H1 (cell line): ENCODE measurements around the gene RBM42. TPM values are rescaled to one million over a fixed set of nuclear protein-coding genes. Genes with fewer than 3 reads are reported as not detected.

ENCODE experiments used
- ATF2 ChIP-seq: IDR thresholded peaks from 2 replicates; pipeline ENCODE4 v1.6.1; 2012; ENCODE audit warnings: low read length, inconsistent platforms
- BACH1 ChIP-seq: IDR thresholded peaks from 2 replicates; pipeline ENCODE4 v1.6.1; 2012; ENCODE audit warnings: low read length, improper control_type of control experiment
- BCL11A ChIP-seq, 2 experiments: IDR thresholded peaks; one replicate each; pipeline ENCODE4 v1.6.1; 2011; ENCODE audit warnings: low read depth in 2 of 2, low read length in 2 of 2, mild to moderate bottlenecking in 2 of 2
- BRCA1 ChIP-seq: IDR thresholded peaks from 2 replicates; pipeline ENCODE4 v1.6.1; 2012; ENCODE audit warnings: low read depth, low read length, improper control_type of control experiment
- CREB1 ChIP-seq: IDR thresholded peaks from 2 replicates; pipeline ENCODE4 v1.6.1; 2012; ENCODE audit warnings: inconsistent platforms
- EP300 ChIP-seq, 2 experiments: IDR thresholded peaks; 1 replicate in 1 of 2; 2 replicates in 1 of 2; pipeline ENCODE4 v1.6.1; 2011 to 2012; ENCODE audit warnings: low read depth in 2 of 2, low read length in 2 of 2, mild to moderate bottlenecking in 2 of 2, borderline replicate concordance in 1 of 2, inconsistent platforms in 1 of 2, moderate library complexity in 1 of 2
- EZH2 ChIP-seq: fragments of 200-600 bp; sonication (generic); IDR thresholded peaks from 2 replicates; pipeline ENCODE4 v1.7.1; 2012; ENCODE audit warnings: low read depth, mild to moderate bottlenecking, moderate library complexity, low read length, inconsistent platforms; ENCODE audit not compliant: severe bottlenecking
- FOSL1 ChIP-seq: IDR thresholded peaks from 2 replicates; pipeline ENCODE4 v1.6.1; 2011; ENCODE audit warnings: mild to moderate bottlenecking, low read depth, low read length, moderate library complexity; ENCODE audit not compliant: insufficient read depth
- GTF2F1 ChIP-seq: IDR thresholded peaks from 2 replicates; pipeline ENCODE4 v1.6.1; 2012; ENCODE audit warnings: low read depth, low read length, improper control_type of control experiment, borderline replicate concordance
- JUN ChIP-seq: IDR thresholded peaks from 2 replicates; pipeline ENCODE4 v1.6.1; 2011; ENCODE audit warnings: low read depth, mild to moderate bottlenecking, improper control_type of control experiment, low read length
- KDM4A ChIP-seq: IDR thresholded peaks from one replicate; pipeline ENCODE4 v1.7.1; 2012; ENCODE audit warnings: low read depth, mild to moderate bottlenecking, moderate library complexity, low read length, inconsistent platforms; ENCODE audit not compliant: severe bottlenecking
- MAX ChIP-seq: IDR thresholded peaks from 2 replicates; pipeline ENCODE4 v1.6.1; 2012; ENCODE audit warnings: inconsistent platforms
- NANOG ChIP-seq: IDR thresholded peaks from 2 replicates; pipeline ENCODE4 v1.6.1; 2011; ENCODE audit warnings: low read length, low read depth, mild to moderate bottlenecking, inconsistent platforms; ENCODE audit not compliant: insufficient read depth, poor library complexity, severe bottlenecking
- RBBP5 ChIP-seq: IDR thresholded peaks from 2 replicates; pipeline ENCODE4 v1.7.1; 2012; ENCODE audit warnings: low read depth, mild to moderate bottlenecking, inconsistent platforms, low read length, moderate library complexity, borderline replicate concordance
- SAP30 ChIP-seq: fragments of 300-600 bp; sonication (generic); IDR thresholded peaks from 2 replicates; pipeline ENCODE4 v1.7.1; 2012; ENCODE audit warnings: low read length, moderate library complexity, mild to moderate bottlenecking, inconsistent platforms; ENCODE audit not compliant: insufficient read depth, insufficient replicate concordance
- SIN3A ChIP-seq, 2 experiments: IDR thresholded peaks in 1 of 2; conservative IDR thresholded peaks in 1 of 2; 2 replicates each; pipeline ENCODE4 v1.6.1; 2011 to 2012; ENCODE audit warnings: low read length in 2 of 2, improper control_type of control experiment in 1 of 2, low read depth in 1 of 2, mild to moderate bottlenecking in 1 of 2
- SIRT6 ChIP-seq: IDR thresholded peaks from one replicate; pipeline ENCODE4 v1.7.1; 2012; ENCODE audit warnings: low read length, inconsistent platforms
- SP1 ChIP-seq: IDR thresholded peaks from 2 replicates; pipeline ENCODE4 v1.6.1; 2011; ENCODE audit warnings: low read depth, low read length
- SRF ChIP-seq: IDR thresholded peaks from 2 replicates; pipeline ENCODE4 v1.6.1; 2011; ENCODE audit warnings: mild to moderate bottlenecking, low read depth, low read length, moderate library complexity
- ZNF274 ChIP-seq: IDR thresholded peaks from 2 replicates; pipeline ENCODE4 v1.7.0; 2012; ENCODE audit warnings: low read length, borderline replicate concordance; ENCODE audit errors: extremely low read depth
- polyA plus RNA-seq, 7 experiments: library from polyadenylated mRNA; depleted of rRNA in 3 of 7; stranded (reverse) in 5 of 7; unstranded in 2 of 7; fragments of >200 nt in 5 of 7; fragments of 200-250 nt in 2 of 7; gene quantifications; 1 replicate in 5 of 7; 2 replicates in 1 of 7; 4 replicates in 1 of 7; pipeline versions ENCODE4 v1.2.1 to v1.2.3, GENCODE V29; 2011 to 2013; ENCODE audit warnings: missing spikeins in 2 of 7, mixed read lengths in 2 of 7
- total RNA-seq: library from RNA; stranded (reverse); fragmentation: NEBNext Ultra II Directional; extraction: Animal tissue kit (Norgen Biotek cat#: 25700); gene quantifications from 2 replicates; pipeline ENCODE4 v1.2.1, GENCODE V29; 2021

The RBM42 gene
- total and polyA plus RNA-seq, 2 of the 8 experiments (the other 6 are each of a cell fraction or from before 2014, with no cell fraction given) = 59.8 to 80.8 TPM

DNA sequence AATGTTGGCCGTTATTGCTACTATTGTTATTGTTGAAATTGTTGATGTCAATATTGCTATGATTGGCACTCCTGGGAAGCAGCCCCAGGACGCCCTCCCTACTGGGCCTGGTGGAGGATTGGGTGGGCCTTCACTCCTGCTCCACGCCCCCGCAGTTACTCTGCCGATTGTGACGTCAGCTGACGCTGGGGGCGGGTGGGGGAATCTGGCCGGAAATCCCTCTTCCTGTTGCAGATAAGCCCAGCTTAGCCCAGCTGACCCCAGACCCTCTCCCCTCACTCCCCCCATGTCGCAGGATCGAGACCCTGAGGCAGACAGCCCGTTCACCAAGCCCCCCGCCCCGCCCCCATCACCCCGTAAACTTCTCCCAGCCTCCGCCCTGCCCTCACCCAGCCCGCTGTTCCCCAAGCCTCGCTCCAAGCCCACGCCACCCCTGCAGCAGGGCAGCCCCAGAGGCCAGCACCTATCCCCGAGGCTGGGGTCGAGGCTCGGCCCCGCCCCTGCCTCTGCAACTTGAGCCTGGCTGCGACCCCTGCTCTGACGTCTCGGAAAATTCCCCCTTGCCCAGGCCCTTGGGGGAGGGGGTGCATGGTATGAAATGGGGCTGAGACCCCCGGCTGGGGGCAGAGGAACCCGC lies 12.8 kb downstream of the RBM42 start, which contains the start of gene ETV2 (continued):
- TF ChIP-seq NANOG (no peak), SIN3A (conservative IDR thresholded peaks at IDR 0.05 in 1 of 2, IDR thresholded peaks at IDR 0.05 in 1 of 2; ENCODE audit: low read depth in 1 of 2, low read length in 2 of 2) (no peak), ZNF274 (no peak), EZH2 (no peak), FOSL1 (no peak), SP1 (peak; percentile 33; the same call in 1 of the 2 replicates), JUN (no peak), SAP30 (no peak), ATF2 (no peak), KDM4A (no peak), SIRT6 (no peak), SRF (no peak), BRCA1 (no peak), BCL11A (IDR thresholded peaks at IDR 0.05; ENCODE audit: low read depth in 2 of 2, low read length in 2 of 2) (no peak), GTF2F1 (no peak), EP300 (IDR thresholded peaks at IDR 0.05; ENCODE audit: borderline replicate concordance in 1 of 2, low read depth in 2 of 2, low read length in 2 of 2) (peak in 1 of 2 experiments; percentile 78; a peak in 1 of 3 replicates), BACH1 (no peak), RBBP5 (no peak), CREB1 (peak; percentile 92), MAX (no peak)
